ENCODE data around the gene CHMP4A.
"Not testable (repeated sequence)": the region's sequence is repeated elsewhere in the genome, so short reads cannot be mapped to it uniquely, and the experiment has no call there.

Gene CHMP4A

DNA sequence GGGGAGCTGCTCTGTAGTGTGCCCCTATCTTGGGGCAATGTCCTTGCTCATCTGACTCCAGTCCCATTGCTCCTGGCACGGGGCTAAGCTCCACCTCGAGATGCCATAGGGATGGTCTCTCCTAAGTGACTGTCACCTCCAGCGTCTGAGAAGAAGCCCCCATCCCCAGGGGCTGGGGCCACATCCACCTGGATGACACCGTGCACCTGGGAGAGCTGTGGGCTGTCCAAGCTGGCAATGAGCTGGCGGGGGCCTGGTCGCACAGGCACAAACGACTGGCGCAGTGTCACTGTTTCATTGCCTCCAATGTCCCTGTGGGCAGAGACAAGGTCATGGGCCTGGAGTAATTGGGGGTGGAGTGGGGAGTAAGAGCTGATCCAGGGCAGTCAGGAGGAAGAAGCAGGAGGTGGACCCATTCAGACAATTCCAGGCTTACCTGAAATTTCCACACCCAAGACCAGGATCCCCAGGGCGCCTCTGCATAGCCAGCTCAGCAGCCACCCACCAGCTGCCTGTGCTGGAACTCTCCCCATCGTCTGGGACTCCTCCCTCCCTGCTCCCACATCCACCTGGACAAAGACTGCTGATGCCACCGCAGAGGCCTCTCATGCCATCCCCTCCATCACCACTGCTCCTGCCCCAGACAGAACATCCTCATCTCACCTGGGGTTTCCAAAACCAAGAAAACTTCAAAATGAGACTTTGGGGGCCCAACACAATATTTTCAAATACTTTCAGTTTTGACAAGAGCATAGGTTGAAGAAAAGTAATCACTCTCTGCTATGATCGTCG, 36.1 kb upstream of the CHMP4A start:
- DNase-seq = no peak

GRCh38 chr14:24247422-24247821, 34.1 kb upstream of the CHMP4A start:
- DNase-seq = no peak

DNA sequence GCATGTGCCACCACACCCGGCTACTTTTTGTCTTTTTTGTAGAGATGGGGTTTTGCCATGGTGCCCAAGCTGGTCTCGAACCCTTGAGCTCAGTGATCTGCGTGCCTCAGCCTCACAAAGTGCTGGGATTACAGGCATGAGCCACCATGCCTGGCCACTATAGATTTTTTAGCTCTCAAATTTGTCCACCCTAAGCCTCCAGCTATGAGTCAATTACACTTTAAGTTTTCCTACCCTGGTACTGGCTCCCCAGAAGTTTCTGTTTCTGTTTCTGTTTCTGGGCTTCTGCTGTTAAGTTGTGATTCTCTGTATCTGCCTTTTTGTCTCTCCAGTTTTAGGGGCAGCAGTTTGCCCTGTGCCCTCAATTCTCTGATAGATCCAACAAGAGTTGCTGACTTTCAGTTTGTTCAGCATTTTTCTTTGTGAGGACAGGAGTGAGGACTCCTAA, 33.5 kb upstream of the CHMP4A start:
- no peak for DNase-seq

GRCh38 chr14:24245350-24245749, 32.1 kb upstream of the CHMP4A start:
- not testable (repeated sequence) for DNase-seq

GRCh38 chr14:24243336-24243836, 30.1 kb upstream of the CHMP4A start:
- DNase-seq = no peak

DNA sequence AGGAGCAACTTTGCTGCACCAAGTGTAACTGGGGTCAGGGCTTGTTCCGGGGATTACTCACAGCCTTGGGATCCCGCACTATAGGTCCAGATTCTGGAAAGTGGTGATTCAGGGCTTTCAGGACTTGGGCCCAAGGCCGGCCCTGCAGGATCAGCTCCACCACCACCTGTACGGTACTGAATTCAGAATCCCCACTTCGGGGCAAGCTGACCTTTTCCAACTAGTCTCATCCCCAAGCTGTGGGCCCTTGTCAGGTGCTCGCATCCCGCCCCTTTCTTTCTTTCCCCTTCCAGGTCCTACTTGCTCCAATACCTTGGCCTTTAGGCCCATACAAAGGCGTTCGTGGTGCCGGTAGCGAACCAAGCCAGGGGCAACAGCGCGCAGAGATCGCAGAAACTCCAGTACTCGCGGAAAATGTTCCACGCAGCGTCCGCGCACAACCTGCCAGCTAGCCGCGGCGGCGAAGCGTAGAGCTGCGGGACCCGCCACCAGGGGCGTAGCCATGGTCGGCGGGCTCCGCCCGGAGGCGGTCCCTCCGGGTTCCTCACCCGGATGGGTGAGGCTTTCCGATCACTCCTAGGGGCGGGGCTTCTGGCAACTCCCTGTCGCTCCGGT, 28.6 kb upstream of the CHMP4A start:
- DNase-seq = no peak

DNA sequence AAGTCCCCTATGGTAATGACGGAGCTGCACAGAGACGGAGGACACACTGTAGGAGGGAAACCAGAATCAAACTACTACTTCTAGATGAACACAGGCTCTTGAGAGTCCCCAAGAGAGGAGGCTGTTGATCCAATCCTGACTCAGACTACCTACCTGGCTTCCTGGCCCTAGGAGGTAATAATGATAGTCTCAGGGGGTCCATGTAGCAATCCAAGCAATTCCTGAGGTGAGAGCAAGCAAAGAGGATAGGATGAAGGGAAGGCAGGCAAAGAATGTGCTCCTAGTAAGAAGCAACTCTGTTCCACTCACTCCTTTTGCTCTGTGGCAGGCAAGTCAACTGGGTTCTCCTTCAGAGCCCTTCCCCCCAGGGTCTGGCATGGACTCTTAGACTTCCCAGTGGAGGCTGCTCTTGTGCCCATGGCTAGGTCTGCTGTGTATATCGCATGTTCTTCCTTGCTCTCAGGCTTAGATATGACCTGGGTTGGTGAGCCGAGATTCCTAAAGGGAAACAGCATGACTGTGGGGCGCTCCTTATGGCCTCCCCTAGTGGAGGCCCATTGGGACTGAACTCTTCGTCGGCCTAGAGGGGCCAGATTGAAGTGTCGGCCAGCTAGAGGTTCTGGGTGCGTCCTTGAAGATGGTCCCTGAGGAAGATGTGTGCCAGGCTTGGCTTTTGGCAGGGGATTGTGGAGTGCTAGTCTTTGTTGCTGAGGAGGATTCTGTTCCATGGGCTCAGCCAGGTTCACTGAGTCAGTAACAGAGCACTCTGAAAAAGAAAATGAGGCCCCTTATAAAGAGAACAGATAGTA, 27.0 kb upstream of the CHMP4A start:
- no peak for DNase-seq

- DNase-seq = no peak
These were observed 25.3 kb upstream of the CHMP4A start for GRCh38 chr14:24238527-24239037.

- no peak for DNase-seq
These were observed 24.8 kb upstream of the CHMP4A start for GRCh38 chr14:24238123-24238522.

DNA sequence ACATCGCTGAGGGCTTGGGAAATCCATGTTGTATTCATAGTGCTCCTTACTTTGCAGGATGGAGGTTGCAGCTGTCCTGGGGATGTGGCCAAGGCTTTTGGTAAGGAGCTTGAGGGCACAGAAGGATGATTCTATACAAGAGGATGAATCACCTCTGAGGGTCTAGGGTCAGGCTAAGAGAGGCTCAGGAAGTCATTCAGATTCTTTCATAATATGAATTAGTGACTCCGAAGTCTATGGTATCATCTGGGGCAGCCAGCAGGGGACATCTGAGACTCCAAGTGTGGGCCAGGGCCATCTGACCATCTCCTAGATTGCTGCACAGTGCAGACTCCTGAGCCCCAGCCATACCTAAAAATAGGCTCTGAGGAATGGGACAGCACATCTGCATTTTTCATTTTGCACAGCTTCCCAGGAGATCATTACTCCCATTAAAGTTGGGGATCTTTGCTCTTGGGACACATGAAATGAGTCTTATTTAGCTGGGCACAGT, 24.2 kb upstream of the CHMP4A start:
- no peak for DNase-seq

DNA sequence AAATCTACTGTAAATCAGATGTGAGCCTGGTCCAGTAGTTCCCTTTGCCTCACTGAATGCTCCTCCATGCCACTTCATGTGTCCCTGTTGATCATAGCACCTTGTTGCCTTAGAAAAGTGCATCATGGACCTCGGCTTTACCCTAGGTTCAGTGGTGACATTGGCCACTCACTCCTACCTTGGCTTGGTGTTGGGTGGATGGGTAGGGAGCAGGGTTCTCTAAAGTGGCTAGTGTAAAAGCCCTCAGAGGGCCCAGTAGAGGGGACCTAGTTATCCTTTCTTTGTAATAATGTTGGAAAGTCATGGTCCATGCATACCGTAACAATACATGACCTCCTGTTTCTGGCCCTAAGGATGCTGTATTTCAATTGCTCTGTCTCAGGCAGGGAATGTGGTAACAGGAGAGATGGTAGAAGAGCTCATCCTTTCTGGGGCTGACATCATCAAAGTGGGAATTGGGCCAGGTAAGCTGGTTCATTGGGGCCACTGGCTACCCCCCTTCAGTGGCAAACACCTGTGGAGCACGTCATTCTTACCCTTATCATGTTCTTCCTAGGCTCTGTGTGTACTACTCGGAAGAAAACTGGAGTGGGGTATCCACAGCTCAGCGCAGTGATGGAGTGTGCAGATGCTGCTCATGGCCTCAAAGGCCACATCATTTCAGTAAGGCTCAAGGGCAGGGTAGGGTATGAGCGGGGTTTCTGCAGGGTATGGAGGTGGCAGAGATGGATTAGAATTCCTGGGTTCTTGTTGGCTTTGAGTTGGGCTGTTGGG, 23.6 kb upstream of the CHMP4A start:
- no peak for DNase-seq

DNA sequence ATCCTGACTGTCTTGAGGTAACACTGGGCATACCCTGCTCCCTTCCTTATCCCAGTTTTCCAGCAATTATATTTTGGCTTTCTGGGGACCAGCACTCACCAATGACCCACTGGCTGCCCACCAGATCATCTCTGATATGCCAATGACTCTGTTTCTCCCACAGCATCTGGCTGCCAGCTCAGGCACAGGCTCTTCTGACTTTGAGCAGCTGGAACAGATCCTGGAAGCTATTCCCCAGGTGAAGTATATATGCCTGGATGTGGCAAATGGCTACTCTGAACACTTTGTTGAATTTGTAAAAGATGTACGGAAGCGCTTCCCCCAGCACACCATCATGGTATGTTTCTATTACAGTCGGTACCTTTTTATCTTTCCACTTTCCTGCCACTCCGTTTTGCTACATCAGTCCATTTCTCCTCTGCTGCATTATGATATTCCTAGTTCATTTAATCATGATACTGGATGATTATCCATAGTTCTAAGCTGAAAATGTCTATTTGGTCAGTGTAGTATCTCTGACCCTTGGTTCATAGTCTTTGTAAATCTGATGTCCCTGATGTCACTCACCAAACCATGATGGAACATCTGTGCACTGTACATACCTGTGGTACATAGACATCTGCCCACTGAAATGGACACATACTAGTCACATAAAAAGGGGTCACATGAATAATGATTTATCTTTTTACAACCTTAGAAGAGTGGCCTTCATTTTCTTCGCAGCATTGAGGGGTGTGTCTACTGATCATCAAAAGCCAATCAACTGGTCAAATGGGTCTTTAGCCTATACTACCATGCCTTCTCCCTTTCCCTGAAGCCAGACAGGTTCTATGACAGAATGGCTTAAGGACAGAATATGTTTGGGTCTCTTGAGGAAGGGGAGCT, 22.8 kb upstream of the CHMP4A start:
- no peak for DNase-seq

DNA sequence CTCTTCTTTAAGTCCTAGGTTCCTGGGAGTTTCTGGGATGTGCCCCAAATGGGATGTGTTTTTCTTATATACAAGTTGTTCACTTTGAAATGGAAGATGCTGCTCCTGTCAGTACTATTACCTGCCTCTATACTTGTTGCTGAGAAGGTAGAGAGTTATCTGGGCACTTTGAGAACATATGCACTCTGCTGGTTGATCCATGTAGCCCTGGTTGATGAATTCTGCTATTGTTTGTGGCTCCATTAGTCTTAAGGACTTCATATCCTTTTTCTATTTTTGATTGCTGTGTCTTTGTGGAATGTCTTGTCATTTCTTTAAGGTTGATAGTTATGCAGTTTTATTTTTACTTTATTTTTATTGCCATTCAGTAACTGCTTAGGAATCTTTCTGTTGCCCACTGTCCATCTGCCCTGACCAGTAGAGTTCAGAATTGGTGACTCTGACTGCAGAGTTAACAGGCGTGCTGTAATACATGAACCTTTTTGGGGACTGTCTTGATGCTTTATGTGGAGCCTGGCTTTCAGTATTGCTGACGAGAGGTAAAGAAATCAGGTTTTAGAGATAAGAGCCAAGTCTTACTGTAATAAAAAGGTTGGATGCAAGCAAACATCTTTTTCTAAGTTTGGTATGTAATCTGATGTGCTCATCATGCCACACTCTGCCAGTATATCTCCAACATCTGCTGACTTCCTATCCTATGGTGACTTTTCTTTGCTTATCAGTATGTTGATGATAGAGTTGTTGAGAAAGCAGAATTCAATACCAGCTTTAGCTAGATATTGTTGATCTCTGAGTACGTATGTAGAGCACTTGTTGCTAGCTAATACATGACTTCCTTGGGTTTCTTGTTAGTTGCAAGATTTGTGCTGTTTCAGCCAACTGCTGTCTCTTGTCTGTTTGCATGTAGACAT, 21.1 kb upstream of the CHMP4A start:
- no peak for DNase-seq

GRCh38 chr14:24233538-24233866, 20.2 kb upstream of the CHMP4A start:
- DNase-seq = no peak

- DNase-seq = no peak
These were observed 19.6 kb upstream of the CHMP4A start, which contains the start of gene GMPR2 for GRCh38 chr14:24232645-24233537. GMPR2 (plus strand) TSS chr14:24232929; CDS start chr14:24233254, 325 bp downstream.

- peak; percentile 97 for DNase-seq
These were observed 18.9 kb upstream of the CHMP4A start, which contains the start of gene NEDD8 for GRCh38 chr14:24232121-24232644. NEDD8 (minus strand) TSS chr14:24232367; CDS start chr14:24232267, 100 bp downstream.

- DNase-seq = no peak
These were observed 18.2 kb upstream of the CHMP4A start for GRCh38 chr14:24231263-24232120.
